ENCODE measurements around the gene PPP1R3C. TPM values are rescaled to one million over a fixed set of nuclear protein-coding genes. Genes with fewer than 3 reads are reported as not detected.

PPP1R3C gene
- total and polyA plus RNA-seq, 2 donors from 2014 or later = 13.6 to 20.3 TPM

GRCh38 chr10:91621483-91622113 lies 11.3 kb downstream of the PPP1R3C start:
- H3K9ac ChIP-seq (ENCODE audit: low read length in 3 of 3) = no peak overlapping the region
- H3K36me3 ChIP-seq (ENCODE audit: control insufficient read depth in 2 of 3, insufficient read depth in 3 of 3, low read length in 3 of 3) = no peaks in the 10 kb centered on the region
- DNase-seq = no peak
- H3K27ac ChIP-seq (ENCODE audit: low read depth in 2 of 2, low read length in 2 of 2) = no peak overlapping the region
- no peaks in the 10 kb centered on the region for H3K27me3 ChIP-seq (ENCODE audit: control insufficient read depth, insufficient read depth, low read length)
- no peaks in the 10 kb centered on the region for H3K9me3 ChIP-seq (ENCODE audit: control insufficient read depth in 2 of 3, insufficient read depth in 1 of 3, low read length in 3 of 3)
- intact Hi-C loops (cut with DNase I) = loop anchor here (10.0 kb wide), 1 partner anchor 57 kb away; no protein-coding TSS in a partner anchor
- TF ChIP-seq CTCF (IDR thresholded peaks at IDR 0.05; ENCODE audit: borderline replicate concordance, extremely low read depth, insufficient read depth) = no peak
- FAIRE-seq = no peak
- H3K4me1 ChIP-seq (ENCODE audit: control insufficient read depth in 2 of 3, insufficient read depth in 2 of 3, low read depth in 1 of 3, low read length in 3 of 3) = no peaks in the 10 kb centered on the region
- H3K4me3 ChIP-seq (ENCODE audit: low read length in 3 of 3) = no peak overlapping the region

- H3K27ac ChIP-seq (ENCODE audit: low read depth in 2 of 2, low read length in 2 of 2) = no peak overlapping the region
- DNase-seq (no peak), FAIRE-seq (no peak)
- no peaks in the 10 kb centered on the region for H3K27me3 ChIP-seq (ENCODE audit: control insufficient read depth, insufficient read depth, low read length)
- intact Hi-C loops (cut with DNase I) = no loop called here
- no peaks in the 10 kb centered on the region for H3K9me3 ChIP-seq (ENCODE audit: control insufficient read depth in 2 of 3, insufficient read depth in 1 of 3, low read length in 3 of 3)
- H3K4me3 ChIP-seq (ENCODE audit: low read length in 3 of 3) = no peak overlapping the region
- no peaks in the 10 kb centered on the region for H3K4me1 ChIP-seq (ENCODE audit: control insufficient read depth in 2 of 3, insufficient read depth in 2 of 3, low read depth in 1 of 3, low read length in 3 of 3)
- H3K36me3 ChIP-seq (ENCODE audit: control insufficient read depth in 2 of 3, insufficient read depth in 3 of 3, low read length in 3 of 3) = no peaks in the 10 kb centered on the region
- TF ChIP-seq CTCF (IDR thresholded peaks at IDR 0.05; ENCODE audit: borderline replicate concordance, extremely low read depth, insufficient read depth) = no peak
- no peak overlapping the region for H3K9ac ChIP-seq (ENCODE audit: low read length in 3 of 3)
Measured at GRCh38 chr10:91617072-91617609, 15.7 kb downstream of the PPP1R3C start.

GRCh38 chr10:91616137-91616536 lies 16.7 kb downstream of the PPP1R3C start:
- DNase-seq = no peak
- peaks cover 0 to 4% (median 0%) of the 10 kb centered on the region in 3 donors for H3K4me1 ChIP-seq (ENCODE audit: control insufficient read depth in 2 of 3, insufficient read depth in 2 of 3, low read depth in 1 of 3, low read length in 3 of 3)
- H3K9ac ChIP-seq (ENCODE audit: low read length in 3 of 3) = no peak overlapping the region
- no peaks in the 10 kb centered on the region for H3K36me3 ChIP-seq (ENCODE audit: control insufficient read depth in 2 of 3, insufficient read depth in 3 of 3, low read length in 3 of 3)
- no peaks in the 10 kb centered on the region for H3K27me3 ChIP-seq (ENCODE audit: control insufficient read depth, insufficient read depth, low read length)
- intact Hi-C loops (cut with DNase I) = no loop called here
- no peaks in the 10 kb centered on the region for H3K9me3 ChIP-seq (ENCODE audit: control insufficient read depth in 2 of 3, insufficient read depth in 1 of 3, low read length in 3 of 3)
- TF ChIP-seq CTCF (IDR thresholded peaks at IDR 0.05; ENCODE audit: borderline replicate concordance, extremely low read depth, insufficient read depth) = no peak
- no peak overlapping the region for H3K4me3 ChIP-seq (ENCODE audit: low read length in 3 of 3)
- no peak overlapping the region for H3K27ac ChIP-seq (ENCODE audit: low read depth in 2 of 2, low read length in 2 of 2)
- FAIRE-seq = no peak

Measured in kidney (tissue), 14 donors.